Panc1 (cell line): ENCODE results near the gene TBPL2. TPM values are rescaled to one million over a fixed set of nuclear protein-coding genes. Genes with fewer than 3 reads are reported as not detected.

Source experiments
- ATAC-seq: fragments of 200-7000 bp; cut with Tn5 transposase; 2 replicates; pipeline ENCODE4 v1.9.1; 2020; ENCODE audit warnings: mild to moderate bottlenecking, moderate library complexity
- BruUV-seq: library from RNA; stranded (reverse); fragments of 400-500 nt; replicated peaks from 2 replicates; lab custom pipeline; 2021; lab: Mats Ljungman, UMichigan
- CTCF ChIA-PET: fragments of 300-600 bp; sonication (Branson Sonifier 250); formaldehyde crosslinking; loops from one replicate; lab custom pipeline; 2022; ENCODE audit warnings: antibody characterized with exemption; lab: Charles Lee
- POLR2A ChIA-PET: fragments of 300-600 bp; sonication (Branson Sonifier 250); formaldehyde crosslinking; loops from one replicate; lab custom pipeline; 2022; ENCODE audit warnings: antibody characterized with exemption; lab: Charles Lee
- DNase-seq: peaks from one replicate; pipeline ENCODE4 v3.0.0-alpha.2; 2010; ENCODE audit warnings: low read depth, low spot score
- H3K27ac ChIP-seq: 2 replicates; pipeline ENCODE4 v1.5.1; 2011; ENCODE audit warnings: mild to moderate bottlenecking, low read length, inconsistent platforms
- H3K27me3 ChIP-seq: fragments of 200-500 bp; sonication (Bioruptor generic); 2 replicates; pipeline ENCODE4 v1.6.0; 2014; ENCODE audit warnings: low read length, inconsistent platforms; ENCODE audit not compliant: control insufficient read depth, insufficient read depth
- H3K36me3 ChIP-seq: fragments of 200-500 bp; sonication (Bioruptor generic); 2 replicates; pipeline ENCODE4 v1.5.1; 2014; ENCODE audit warnings: inconsistent platforms, mild to moderate bottlenecking, low read length, moderate library complexity; ENCODE audit not compliant: control insufficient read depth, insufficient read depth
- H3K4me1 ChIP-seq: 2 replicates; pipeline ENCODE4 v1.5.1; 2011; ENCODE audit warnings: inconsistent platforms, mild to moderate bottlenecking, low read length, moderate library complexity; ENCODE audit not compliant: control insufficient read depth, insufficient read depth
- H3K4me3 ChIP-seq, 2 experiments: 2 replicates each; pipeline ENCODE4 v1.5.1; 2011 to 2012; ENCODE audit warnings: low read depth in 2 of 2, low read length in 2 of 2, mild to moderate bottlenecking in 2 of 2, inconsistent platforms in 1 of 2, moderate library complexity in 1 of 2
- H3K9me3 ChIP-seq: fragments of 200-500 bp; sonication (Bioruptor generic); 2 replicates; pipeline ENCODE4 v1.5.1; 2014; ENCODE audit warnings: low read depth, mild to moderate bottlenecking, inconsistent platforms, low read length, moderate library complexity; ENCODE audit not compliant: control insufficient read depth, insufficient read depth
- CTCF ChIP-seq: fragments of 450-650 bp; IDR thresholded peaks from 2 replicates; pipeline ENCODE4 v1.5.1; 2017; ENCODE audit warnings: mild to moderate bottlenecking
- POLR2AphosphoS5 ChIP-seq: IDR thresholded peaks from 2 replicates; pipeline ENCODE4 v1.6.1; 2012; ENCODE audit warnings: mild to moderate bottlenecking, low read depth, low read length, moderate library complexity
- SIN3A ChIP-seq: IDR thresholded peaks from 2 replicates; pipeline ENCODE4 v1.6.1; 2012; ENCODE audit warnings: low read depth, mild to moderate bottlenecking, low read length, moderate library complexity, borderline replicate concordance; ENCODE audit not compliant: insufficient read depth
- TCF7L2 ChIP-seq: IDR thresholded peaks from 2 replicates; pipeline ENCODE4 v1.6.1; 2011; ENCODE audit warnings: mild to moderate bottlenecking, low read depth, low read length, inconsistent platforms
- in situ Hi-C: cut with HindIII; loops from 2 replicates; pipeline ENCODE4 v1.10.0; 2016; ENCODE audit warnings: low sequenced_read_pairs, low pct_unique_long_range_greater_than_20kb
- intact Hi-C: fragments of 100-400 bp; cut with micrococcal nuclease; formaldehyde crosslinking; loops from one replicate; pipeline ENCODE4 v1.10.0; 2022; ENCODE audit not compliant: unreplicated experiment
- total RNA-seq: library from RNA; stranded (reverse); gene quantifications from one replicate; pipeline ENCODE4 v1.2.1, GENCODE V29; 2021; ENCODE audit not compliant: unreplicated experiment
- TF ChIP-seq, protein P1 (sequence below), 2 experiments: IDR thresholded peaks; 2 replicates each; pipeline ENCODE4 v1.6.1; 2011 to 2012; ENCODE audit warnings: low read depth in 2 of 2, control low read depth in 1 of 2, low read length in 1 of 2, mild to moderate bottlenecking in 1 of 2, moderate library complexity in 1 of 2; ENCODE audit not compliant: insufficient read depth in 1 of 2

The TBPL2 gene
- total RNA-seq, 1 experiment from 2014 or later: not detected

- ChIA-PET POLR2A (no interaction called here), CTCF (no interaction called here)
- Histone ChIP-seq H3K9me3 (no peaks in the 10 kb centered on the region), H3K27ac (peak overlapping the region; percentile 95), H3K4me3 (no peak overlapping the region; a peak in 1 of 4 replicates), H3K36me3 (no peaks in the 10 kb centered on the region; the same call in 1 of the 2 replicates), H3K27me3 (peaks cover 3% of the 10 kb centered on the region; the same call in 1 of the 2 replicates), H3K4me1 (peaks cover 15% of the 10 kb centered on the region)
- no peak for DNase-seq
- ATAC-seq: no peak
- BruUV-seq: no TSS peak
- intact Hi-C loops: no loop called here
- TF ChIP-seq, protein P1, sequence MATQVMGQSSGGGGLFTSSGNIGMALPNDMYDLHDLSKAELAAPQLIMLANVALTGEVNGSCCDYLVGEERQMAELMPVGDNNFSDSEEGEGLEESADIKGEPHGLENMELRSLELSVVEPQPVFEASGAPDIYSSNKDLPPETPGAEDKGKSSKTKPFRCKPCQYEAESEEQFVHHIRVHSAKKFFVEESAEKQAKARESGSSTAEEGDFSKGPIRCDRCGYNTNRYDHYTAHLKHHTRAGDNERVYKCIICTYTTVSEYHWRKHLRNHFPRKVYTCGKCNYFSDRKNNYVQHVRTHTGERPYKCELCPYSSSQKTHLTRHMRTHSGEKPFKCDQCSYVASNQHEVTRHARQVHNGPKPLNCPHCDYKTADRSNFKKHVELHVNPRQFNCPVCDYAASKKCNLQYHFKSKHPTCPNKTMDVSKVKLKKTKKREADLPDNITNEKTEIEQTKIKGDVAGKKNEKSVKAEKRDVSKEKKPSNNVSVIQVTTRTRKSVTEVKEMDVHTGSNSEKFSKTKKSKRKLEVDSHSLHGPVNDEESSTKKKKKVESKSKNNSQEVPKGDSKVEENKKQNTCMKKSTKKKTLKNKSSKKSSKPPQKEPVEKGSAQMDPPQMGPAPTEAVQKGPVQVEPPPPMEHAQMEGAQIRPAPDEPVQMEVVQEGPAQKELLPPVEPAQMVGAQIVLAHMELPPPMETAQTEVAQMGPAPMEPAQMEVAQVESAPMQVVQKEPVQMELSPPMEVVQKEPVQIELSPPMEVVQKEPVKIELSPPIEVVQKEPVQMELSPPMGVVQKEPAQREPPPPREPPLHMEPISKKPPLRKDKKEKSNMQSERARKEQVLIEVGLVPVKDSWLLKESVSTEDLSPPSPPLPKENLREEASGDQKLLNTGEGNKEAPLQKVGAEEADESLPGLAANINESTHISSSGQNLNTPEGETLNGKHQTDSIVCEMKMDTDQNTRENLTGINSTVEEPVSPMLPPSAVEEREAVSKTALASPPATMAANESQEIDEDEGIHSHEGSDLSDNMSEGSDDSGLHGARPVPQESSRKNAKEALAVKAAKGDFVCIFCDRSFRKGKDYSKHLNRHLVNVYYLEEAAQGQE (IDR thresholded peaks at IDR 0.05; ENCODE audit: insufficient read depth in 1 of 2, low read depth in 2 of 2, low read length in 1 of 2): no peak
- no peak for TF ChIP-seq CTCF
- no peak for TF ChIP-seq TCF7L2
- TF ChIP-seq POLR2AphosphoS5: no peak
- no peak for TF ChIP-seq SIN3A
- in situ Hi-C loops: no loop called here
Measured at GRCh38 chr14:55412676-55413075, 27.7 kb downstream of the TBPL2 start.

GRCh38 chr14:55411426-55412389, 28.7 kb downstream of the TBPL2 start, which contains the start of gene ATG14:
ATG14 (minus strand) TSS chr14:55411830; CDS start chr14:55411822, 8 bp downstream.
- H3K4me3 ChIP-seq: peak within 1 kb of the TSS; percentile 76 to 86
- ChIA-PET CTCF (no interaction called here), POLR2A (no interaction called here)
- H3K27me3 ChIP-seq: peaks cover 3% of the 10 kb centered on the region; the same call in 1 of the 2 replicates
- no peaks in the 10 kb centered on the region; the same call in 1 of the 2 replicates for H3K36me3 ChIP-seq
- in situ Hi-C loops (no loop called here), intact Hi-C loops (no loop called here)
- DNase-seq (peak; percentile 27), ATAC-seq (peak; percentile 99)
- TF ChIP-seq SIN3A (0 out of 2 replicates have a peak, but pooled peaks have one; percentile 71), POLR2AphosphoS5 (peak; percentile 51; the same call in 1 of the 2 replicates), CTCF (no peak)
- no peaks in the 10 kb centered on the region for H3K9me3 ChIP-seq
- peak within 1 kb of the TSS; percentile 95 for H3K27ac ChIP-seq
- no TSS peak for BruUV-seq
- H3K4me1 ChIP-seq: peaks cover 15% of the 10 kb centered on the region
